IMR-90 (cell line): ENCODE data around the gene PIP5K1B. TPM values are rescaled to one million over a fixed set of nuclear protein-coding genes. Genes with fewer than 3 reads are reported as not detected.

Source experiments
- ATAC-seq: fragments of 200-7000 bp; cut with Tn5 transposase; 2 replicates; pipeline ENCODE4 v1.9.1; 2020; ENCODE audit warnings: low read depth, mild to moderate bottlenecking, moderate library complexity
- BruUV-seq: library from RNA; stranded (reverse); fragments of 400-500 nt; replicated peaks from 2 replicates; lab custom pipeline; 2021; lab: Mats Ljungman, UMichigan
- CTCF ChIA-PET: fragments of 300-600 bp; formaldehyde crosslinking; extraction: SDS; loops from one replicate; lab custom pipeline; 2021; ENCODE audit warnings: antibody characterized with exemption; lab: Yijun Ruan, JAX
- POLR2A ChIA-PET: fragments of 300-600 bp; sonication (Branson Sonifier 250); formaldehyde crosslinking; loops from one replicate; lab custom pipeline; 2022; ENCODE audit warnings: antibody characterized with exemption; ENCODE audit not compliant: unreplicated experiment; lab: Charles Lee
- DNase-seq: peaks from one replicate; pipeline ENCODE4 v3.0.0; 2013
- H2AFZ ChIP-seq: replicated peaks from 2 replicates; pipeline ENCODE3; 2013; ENCODE audit warnings: low read length, mild to moderate bottlenecking; ENCODE audit not compliant: poor library complexity
- H2AK5ac ChIP-seq: 2 replicates; pipeline ENCODE4 v1.6.1; 2013; ENCODE audit warnings: low read depth, low read length, inconsistent platforms
- H2AK9ac ChIP-seq: replicated peaks from 2 replicates; pipeline ENCODE3; 2013; ENCODE audit warnings: mild to moderate bottlenecking, low read depth, low read length, moderate library complexity; ENCODE audit not compliant: poor library complexity
- H2BK120ac ChIP-seq: 2 replicates; pipeline ENCODE4 v1.6.1; 2013; ENCODE audit warnings: low read depth, low read length, inconsistent platforms
- H2BK15ac ChIP-seq: 3 replicates; pipeline ENCODE4 v1.6.1; 2013; ENCODE audit warnings: low read depth, low read length, inconsistent platforms
- H2BK20ac ChIP-seq: 2 replicates; pipeline ENCODE4 v1.6.1; 2013; ENCODE audit warnings: low read depth, mild to moderate bottlenecking, inconsistent platforms, low read length, moderate library complexity
- H2BK5ac ChIP-seq: 2 replicates; pipeline ENCODE4 v1.6.1; 2013; ENCODE audit warnings: mild to moderate bottlenecking, low read depth, low read length, inconsistent platforms; ENCODE audit not compliant: poor library complexity, severe bottlenecking
- H3K14ac ChIP-seq: replicated peaks from 2 replicates; pipeline ENCODE4 v1.6.1; 2013; ENCODE audit warnings: low read depth, low read length, inconsistent platforms
- H3K18ac ChIP-seq: 2 replicates; pipeline ENCODE4 v1.6.1; 2013; ENCODE audit warnings: low read depth, low read length, control low read depth
- H3K23ac ChIP-seq: 2 replicates; pipeline ENCODE4 v1.6.1; 2013; ENCODE audit warnings: low read depth, low read length, inconsistent platforms
- H3K27ac ChIP-seq: 2 replicates; pipeline ENCODE4 v1.5.1; 2013; ENCODE audit warnings: mild to moderate bottlenecking, control low read depth, low read length; ENCODE audit not compliant: insufficient read depth
- H3K27me3 ChIP-seq: 2 replicates; pipeline ENCODE4 v1.6.1; 2013; ENCODE audit warnings: low read length; ENCODE audit not compliant: control insufficient read depth, insufficient read depth
- H3K36me3 ChIP-seq: 2 replicates; pipeline ENCODE4 v1.6.1; 2013; ENCODE audit warnings: low read length, mixed read lengths; ENCODE audit not compliant: control insufficient read depth, insufficient read depth
- H3K4ac ChIP-seq: 2 replicates; pipeline ENCODE4 v1.6.1; 2013; ENCODE audit warnings: low read depth, low read length, inconsistent platforms
- H3K4me1 ChIP-seq: 2 replicates; pipeline ENCODE4 v1.6.1; 2013; ENCODE audit warnings: low read length, mixed read lengths; ENCODE audit not compliant: control insufficient read depth, insufficient read depth
- H3K4me2 ChIP-seq: 2 replicates; pipeline ENCODE4 v1.6.1; 2013; ENCODE audit warnings: low read depth, mild to moderate bottlenecking, control low read depth, low read length, moderate library complexity
- H3K4me3 ChIP-seq: 2 replicates; pipeline ENCODE4 v1.5.1; 2013; ENCODE audit warnings: low read depth, mild to moderate bottlenecking, control low read depth, low read length, moderate library complexity; ENCODE audit not compliant: insufficient read depth
- H3K56ac ChIP-seq: 2 replicates; pipeline ENCODE4 v1.6.1; 2013; ENCODE audit warnings: low read length, inconsistent platforms; ENCODE audit not compliant: insufficient read depth; ENCODE audit errors: extremely low read depth
- H3K79me1 ChIP-seq, 2 experiments: 2 replicates each; pipeline ENCODE4 v1.6.1; 2013; ENCODE audit warnings: low read length in 2 of 2, inconsistent platforms in 1 of 2, low read depth in 1 of 2
- H3K9ac ChIP-seq: 2 replicates; pipeline ENCODE4 v1.6.1; 2013; ENCODE audit warnings: low read depth, low read length, control low read depth
- H3K9me1 ChIP-seq: 2 replicates; pipeline ENCODE4 v1.6.1; 2013; ENCODE audit warnings: low read length, inconsistent platforms; ENCODE audit not compliant: insufficient read depth
- H3K9me3 ChIP-seq: 2 replicates; pipeline ENCODE4 v1.6.1; 2013; ENCODE audit warnings: low read length; ENCODE audit not compliant: control insufficient read depth, insufficient read depth
- H4K20me1 ChIP-seq: 2 replicates; pipeline ENCODE4 v1.6.1; 2013; ENCODE audit warnings: low read length, inconsistent platforms; ENCODE audit not compliant: insufficient read depth
- H4K5ac ChIP-seq: 2 replicates; pipeline ENCODE4 v1.6.1; 2013; ENCODE audit warnings: mild to moderate bottlenecking, low read depth, low read length, control low read depth
- H4K8ac ChIP-seq, 2 experiments: 2 replicates each; pipeline ENCODE4 v1.6.1; 2013; ENCODE audit warnings: low read depth in 2 of 2, low read length in 2 of 2, control low read depth in 1 of 2, inconsistent platforms in 1 of 2
- H4K91ac ChIP-seq: 2 replicates; pipeline ENCODE4 v1.6.1; 2013; ENCODE audit warnings: low read depth, low read length, inconsistent platforms; ENCODE audit not compliant: insufficient read depth
- BHLHE40 ChIP-seq: fragments of 150-350 bp; IDR thresholded peaks from 2 replicates; pipeline ENCODE4 v1.6.1; 2016; ENCODE audit warnings: mild to moderate bottlenecking, low read depth, low read length
- CEBPB ChIP-seq: IDR thresholded peaks from 2 replicates; pipeline ENCODE4 v1.6.1; 2012; ENCODE audit warnings: low read depth, low read length, improper control_type of control experiment
- CHD1 ChIP-seq: IDR thresholded peaks from 2 replicates; pipeline ENCODE4 v1.6.1; 2012; ENCODE audit warnings: low read depth, low read length, improper control_type of control experiment
- CTCF ChIP-seq: conservative IDR thresholded peaks from 2 replicates; pipeline ENCODE4 v1.5.1; 2012; ENCODE audit warnings: mild to moderate bottlenecking, low read depth, low read length, improper control_type of control experiment
- ELK1 ChIP-seq: fragments of 150-350 bp; IDR thresholded peaks from 2 replicates; pipeline ENCODE4 v1.6.1; 2016; ENCODE audit warnings: low read depth, mild to moderate bottlenecking, low read length, moderate library complexity, borderline replicate concordance
- FOS ChIP-seq: fragments of 150-350 bp; IDR thresholded peaks from 2 replicates; pipeline ENCODE4 v1.6.1; 2016; ENCODE audit warnings: low read depth, low read length
- MAZ ChIP-seq: IDR thresholded peaks from 2 replicates; pipeline ENCODE4 v1.6.1; 2012; ENCODE audit warnings: low read depth, mild to moderate bottlenecking, low read length, improper control_type of control experiment, moderate library complexity, borderline replicate concordance
- MXI1 ChIP-seq: IDR thresholded peaks from 2 replicates; pipeline ENCODE4 v1.6.1; 2012; ENCODE audit warnings: low read depth, mild to moderate bottlenecking, low read length, moderate library complexity, borderline replicate concordance
- NFE2L2 ChIP-seq: fragments of 150-350 bp; IDR thresholded peaks from 2 replicates; pipeline ENCODE4 v1.6.1; 2016; ENCODE audit warnings: low read depth, mild to moderate bottlenecking, low read length
- POLR2A ChIP-seq: IDR thresholded peaks from 2 replicates; pipeline ENCODE4 v1.6.1; 2012; ENCODE audit warnings: mild to moderate bottlenecking, low read depth, low read length
- RCOR1 ChIP-seq: IDR thresholded peaks from 2 replicates; pipeline ENCODE4 v1.6.1; 2012; ENCODE audit warnings: mild to moderate bottlenecking, low read length, improper control_type of control experiment; ENCODE audit not compliant: insufficient replicate concordance
- RFX5 ChIP-seq: IDR thresholded peaks from 2 replicates; pipeline ENCODE4 v1.8.0; 2012; ENCODE audit warnings: low read depth, mild to moderate bottlenecking, low read length, moderate library complexity
- SMC3 ChIP-seq: fragments of 150-350 bp; IDR thresholded peaks from 2 replicates; pipeline ENCODE4 v1.6.1; 2016; ENCODE audit warnings: low read depth, mild to moderate bottlenecking, antibody characterized with exemption, low read length, moderate library complexity
- USF2 ChIP-seq: fragments of 150-350 bp; IDR thresholded peaks from 2 replicates; pipeline ENCODE4 v1.6.1; 2017; ENCODE audit warnings: mild to moderate bottlenecking, antibody characterized with exemption, low read length, low read depth
- dilution Hi-C: fragments of 300-500 bp; cut with HindIII; formaldehyde crosslinking; loops from one replicate; pipeline ENCODE4 v1.14.3; 2018; ENCODE audit warnings: low sequenced_read_pairs; ENCODE audit not compliant: unreplicated experiment
- in situ Hi-C: fragments of 300-500 bp; cut with MboI; formaldehyde crosslinking; loops from 3 replicates; pipeline ENCODE4 v1.14.3; 2019; ENCODE audit warnings: low sequenced_read_pairs, inconsistent platforms, mixed read lengths
- intact Hi-C: fragments of 100-400 bp; cut with micrococcal nuclease; formaldehyde crosslinking; loops from 2 replicates; pipeline ENCODE4 v1.10.0; 2022
- polyA plus RNA-seq, 3 experiments: library from polyadenylated mRNA; depleted of rRNA; stranded (reverse); fragments of >200 nt; gene quantifications; 2 replicates each; pipeline ENCODE4 v1.2.3, GENCODE V29; 2012; ENCODE audit warnings: low replicate concordance in 1 of 3
- total RNA-seq: library from RNA; depleted of rRNA; stranded (reverse); fragments of >200 nt; gene quantifications from 2 replicates; pipeline ENCODE4 v1.2.3, GENCODE V29; 2012

PIP5K1B gene
- total and polyA plus RNA-seq, 2 of the 4 experiments (the other 2 are of a cell fraction) = not detected

DNA sequence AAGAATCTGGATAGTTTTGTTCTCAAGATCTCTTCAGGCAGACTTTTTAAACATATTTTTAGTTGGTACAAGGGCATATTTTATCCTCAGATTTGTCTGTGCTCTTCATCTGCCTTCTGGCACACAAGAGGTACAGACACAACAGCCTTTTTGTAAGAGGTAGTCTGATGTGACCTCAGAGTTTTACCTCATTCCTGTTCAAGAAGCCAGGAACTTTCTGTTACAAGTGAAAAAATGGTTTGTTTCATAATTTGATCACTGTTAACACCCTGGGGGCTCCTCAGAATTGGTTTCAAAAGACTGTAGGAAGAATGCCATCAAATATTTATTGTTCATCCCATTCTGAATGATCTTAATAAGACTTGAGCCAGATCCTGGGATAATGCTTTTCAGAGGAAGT, 172.2 kb downstream of the PIP5K1B start:
- in situ Hi-C loops = no loop called here
- BruUV-seq = no TSS peak

More for the DNA sequence above, 172.2 kb downstream of the PIP5K1B start:
- no peak for ATAC-seq
- Histone ChIP-seq H2BK120ac (no peak overlapping the region), H4K5ac (no peak overlapping the region), H3K9ac (no peak overlapping the region), H3K27me3 (no peaks in the 10 kb centered on the region), H2BK5ac (no peak overlapping the region), H3K4me3 (no peak overlapping the region), H2BK15ac (no peak overlapping the region), H3K79me1 (no peaks in the 10 kb centered on the region), H2AFZ (no peak overlapping the region), H3K4ac (no peak overlapping the region), H3K23ac (no peak overlapping the region), H3K4me2 (no peak overlapping the region), H3K14ac (no peak overlapping the region), H4K20me1 (no peaks in the 10 kb centered on the region), H3K27ac (no peak overlapping the region), H4K91ac (no peak overlapping the region), H2AK5ac (no peak overlapping the region), H3K18ac (no peak overlapping the region), H3K9me1 (no peaks in the 10 kb centered on the region), H4K8ac (no peak overlapping the region), H3K4me1 (no peaks in the 10 kb centered on the region), H3K36me3 (no peaks in the 10 kb centered on the region), H2BK20ac (no peak overlapping the region), H2AK9ac (no peak overlapping the region), H3K56ac (no peak overlapping the region), H3K9me3 (no peaks in the 10 kb centered on the region)
- DNase-seq = no peak
- intact Hi-C loops (no loop called here), dilution Hi-C loops (no loop called here)
- ChIA-PET CTCF (no interaction called here), POLR2A (no interaction called here)
- TF ChIP-seq SMC3 = no peak
- TF ChIP-seq MAZ = no peak
- no peak for TF ChIP-seq BHLHE40
- TF ChIP-seq FOS = no peak
- TF ChIP-seq USF2 = no peak
- no peak for TF ChIP-seq POLR2A
- no peak for TF ChIP-seq NFE2L2
- no peak for TF ChIP-seq ELK1
- no peak for TF ChIP-seq CTCF
- TF ChIP-seq RFX5 = no peak
- no peak for TF ChIP-seq RCOR1
- no peak for TF ChIP-seq MXI1
- no peak for TF ChIP-seq CEBPB
- no peak for TF ChIP-seq CHD1
